ENCODE data around the gene RNF157. TPM values are rescaled to one million over a fixed set of nuclear protein-coding genes. Genes with fewer than 3 reads are reported as not detected.
"Not testable (repeated sequence)": the region's sequence is repeated elsewhere in the genome, so short reads cannot be mapped to it uniquely, and the experiment has no call there.

The RNF157 gene
- total and polyA plus RNA-seq, 3 experiments from 2014 or later: 10.7 to 13.9 (median 13.9) TPM

DNA sequence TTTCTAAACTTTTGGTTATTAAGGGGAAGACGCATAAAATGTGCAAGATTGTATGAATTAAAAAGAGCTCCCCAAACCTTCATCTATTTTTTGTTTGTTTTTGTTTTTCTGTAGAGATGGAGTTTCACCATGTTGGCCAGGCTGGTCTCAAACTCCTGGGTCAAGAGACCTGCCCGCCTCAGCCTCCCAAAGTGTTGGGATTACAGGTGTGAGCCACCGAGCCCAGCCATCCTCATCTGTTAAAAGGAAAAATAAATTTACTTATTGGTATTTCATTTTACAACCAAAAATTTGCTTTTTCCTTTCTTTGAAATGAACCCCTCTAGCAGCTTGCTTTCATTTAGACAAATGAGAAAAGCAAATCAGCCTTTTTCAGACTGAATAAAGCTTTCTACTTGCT lies 23.2 kb downstream of the RNF157 start:
- ChIA-PET CTCF (interaction anchor here (0.7 to 2.6 kb wide), 5 partner anchors 9 to 63 kb away, joined by 3 to 11 read pairs (median 3); no protein-coding TSS in a partner anchor), POLR2A (interaction anchor here (0.9 kb wide), 1 partner anchor 15 kb away, joined by 3 read pairs; no protein-coding TSS in a partner anchor)

DNA sequence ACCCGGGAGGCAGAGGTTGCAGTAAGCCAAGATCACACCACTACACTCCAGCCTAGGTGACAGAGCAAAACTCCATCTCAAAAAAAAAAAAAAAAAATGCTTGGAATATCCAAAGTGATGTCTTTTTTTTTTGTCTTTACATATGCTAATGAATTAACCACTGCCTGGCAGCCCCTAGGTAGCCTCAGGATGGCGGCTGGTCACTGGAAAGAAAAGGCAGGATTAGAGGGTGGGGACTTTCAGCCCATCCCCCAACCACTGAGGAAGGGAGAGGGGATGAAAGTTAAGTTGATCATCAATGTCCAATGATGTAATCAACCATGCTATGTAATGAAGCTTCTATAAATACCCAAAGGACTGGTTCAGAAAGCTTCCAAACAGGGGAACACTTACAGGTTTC lies 26.8 kb downstream of the RNF157 start:
- Mint-ChIP-seq H3K4me1 (peaks cover 36 to 49% (median 47%) of the 10 kb centered on the region in 3 donors), H3K36me3 (peaks cover 14 to 26% (median 17%) of the 10 kb centered on the region in 3 donors), H3K4me3 (no peak overlapping the region), H3K27me3 (no peaks in the 10 kb centered on the region), H3K9me3 (no peaks in the 10 kb centered on the region), H3K27ac (peak overlapping the region in 1 of 8 donors; percentile 86)
- CTCF ChIA-PET: interaction anchor here (2.4 kb wide), 1 partner anchor 66 kb away, joined by 9 read pairs; no protein-coding TSS in a partner anchor
- peaks cover 10% of the 10 kb centered on the region for H3K36me3 ChIP-seq (ENCODE audit: insufficient read depth, low read length)
- POLR2A ChIA-PET: no interaction called here
- no peak overlapping the region for H3K4me3 ChIP-seq (ENCODE audit: low read length)
- H3K9me3 ChIP-seq (ENCODE audit: low read length): no peaks in the 10 kb centered on the region
- no peak for DNase-seq
- no peak overlapping the region for H3K27ac ChIP-seq (ENCODE audit: low read depth, low read length)
- H3K4me1 ChIP-seq (ENCODE audit: insufficient read depth, low read length): peaks cover 9% of the 10 kb centered on the region
- no peaks in the 10 kb centered on the region for H3K27me3 ChIP-seq (ENCODE audit: insufficient read depth, low read length, poor library complexity, severe bottlenecking)

More for the DNA sequence above, 23.2 kb downstream of the RNF157 start:
- Mint-ChIP-seq H3K36me3 (peaks cover 3 to 5% (median 4%) of the 10 kb centered on the region in 3 donors), H3K4me1 (peaks cover 27 to 42% (median 32%) of the 10 kb centered on the region in 3 donors), H3K27ac (no peak overlapping the region), H3K27me3 (no peaks in the 10 kb centered on the region), H3K4me3 (no peak overlapping the region), H3K9me3 (no peaks in the 10 kb centered on the region)
- Histone ChIP-seq H3K4me3 (ENCODE audit: low read length) (no peak overlapping the region), H3K36me3 (ENCODE audit: insufficient read depth, low read length) (peaks cover under 1% of the 10 kb centered on the region), H3K27ac (ENCODE audit: low read depth, low read length) (peak overlapping the region; percentile 13), H3K9me3 (ENCODE audit: low read length) (no peaks in the 10 kb centered on the region), H3K4me1 (ENCODE audit: insufficient read depth, low read length) (no peaks in the 10 kb centered on the region), H3K27me3 (ENCODE audit: insufficient read depth, low read length, poor library complexity, severe bottlenecking) (no peaks in the 10 kb centered on the region)
- no peak for DNase-seq

DNA sequence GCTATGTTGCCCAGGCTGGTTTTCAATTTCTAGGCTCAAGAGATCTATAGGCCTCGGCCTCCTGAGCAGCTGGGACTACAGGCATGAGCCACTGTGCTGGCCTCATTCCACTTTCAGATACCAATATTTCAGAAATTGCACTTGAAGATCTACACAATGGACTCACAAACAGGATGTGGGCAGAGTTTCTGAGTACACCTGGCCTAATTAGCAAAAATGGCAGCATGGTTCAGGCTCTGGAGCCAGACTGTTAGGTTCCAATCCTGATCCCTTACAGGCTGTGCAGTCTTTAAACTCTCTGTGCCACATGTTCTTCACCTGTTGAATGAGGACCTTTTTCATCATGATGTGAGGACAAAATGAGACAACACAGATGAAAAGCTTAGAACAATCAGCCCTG lies 32.2 kb downstream of the RNF157 start:
- Mint-ChIP-seq H3K27ac (peak overlapping the region; percentile 55 to 89 (median 84)), H3K36me3 (peaks cover 17 to 40% (median 17%) of the 10 kb centered on the region in 3 donors), H3K4me3 (peak overlapping the region in 6 of 7 donors; percentile 26 to 63 (median 54)), H3K27me3 (peaks cover 0 to 1% of the 10 kb centered on the region in 2 donors), H3K9me3 (no peaks in the 10 kb centered on the region), H3K4me1 (peaks cover 43 to 63% (median 61%) of the 10 kb centered on the region in 3 donors)
- no peak overlapping the region for H3K4me3 ChIP-seq (ENCODE audit: low read length)
- no peak overlapping the region for H3K27ac ChIP-seq (ENCODE audit: low read depth, low read length)
- ChIA-PET CTCF (interaction anchor here (1.1 to 2.4 kb wide), 8 partner anchors 8 to 87 kb away, joined by 3 to 11 read pairs (median 4); no protein-coding TSS in a partner anchor), POLR2A (interaction anchor here (0.5 to 1.1 kb wide), 3 partner anchors 9 to 56 kb away, joined by 3 to 6 read pairs (median 3); no protein-coding TSS in a partner anchor)
- no peaks in the 10 kb centered on the region for H3K27me3 ChIP-seq (ENCODE audit: insufficient read depth, low read length, poor library complexity, severe bottlenecking)
- no peak for DNase-seq
- H3K9me3 ChIP-seq (ENCODE audit: low read length): no peaks in the 10 kb centered on the region
- peaks cover 10% of the 10 kb centered on the region for H3K36me3 ChIP-seq (ENCODE audit: insufficient read depth, low read length)
- H3K4me1 ChIP-seq (ENCODE audit: insufficient read depth, low read length): peaks cover 31% of the 10 kb centered on the region

DNA sequence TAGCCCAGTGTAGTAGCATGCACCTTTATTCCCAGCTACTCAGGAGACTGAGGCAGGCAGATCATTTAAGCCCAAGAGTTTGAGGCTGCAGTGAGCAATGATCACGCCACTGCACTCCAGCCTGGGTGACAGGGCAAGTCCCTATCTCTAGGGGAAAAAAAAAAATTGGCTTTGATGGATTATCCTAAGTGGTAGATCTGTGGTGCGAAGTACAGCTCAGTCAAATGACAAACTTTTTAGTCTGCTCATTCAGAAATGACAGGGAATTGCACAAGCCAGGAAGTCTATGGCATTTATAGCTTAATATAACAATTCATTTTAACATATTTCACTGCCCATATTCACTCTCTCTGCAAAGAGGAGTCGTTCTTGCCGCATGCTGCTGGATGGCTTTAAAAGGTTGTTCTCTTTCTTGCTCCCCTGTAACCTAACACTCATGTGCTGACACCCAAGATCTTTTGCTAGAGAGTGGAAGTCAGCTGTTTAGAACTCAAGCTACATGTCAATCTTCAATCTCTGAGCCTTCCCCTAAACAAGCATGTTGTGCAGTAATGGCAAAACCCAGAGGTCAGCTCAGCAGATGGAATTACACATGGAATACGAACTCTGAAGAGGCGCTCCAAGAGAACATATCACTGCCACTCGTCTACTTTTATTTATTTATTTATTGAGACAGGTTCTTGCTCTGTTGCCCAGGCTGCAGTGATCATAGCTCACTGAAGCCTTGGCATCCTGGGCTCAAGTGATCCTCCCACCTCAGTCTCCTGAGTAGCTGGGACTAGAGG lies 32.8 kb downstream of the RNF157 start:
- Mint-ChIP-seq H3K27ac (peak overlapping the region; percentile 55 to 89 (median 84)), H3K4me1 (peaks cover 44 to 64% (median 62%) of the 10 kb centered on the region in 3 donors)

DNA sequence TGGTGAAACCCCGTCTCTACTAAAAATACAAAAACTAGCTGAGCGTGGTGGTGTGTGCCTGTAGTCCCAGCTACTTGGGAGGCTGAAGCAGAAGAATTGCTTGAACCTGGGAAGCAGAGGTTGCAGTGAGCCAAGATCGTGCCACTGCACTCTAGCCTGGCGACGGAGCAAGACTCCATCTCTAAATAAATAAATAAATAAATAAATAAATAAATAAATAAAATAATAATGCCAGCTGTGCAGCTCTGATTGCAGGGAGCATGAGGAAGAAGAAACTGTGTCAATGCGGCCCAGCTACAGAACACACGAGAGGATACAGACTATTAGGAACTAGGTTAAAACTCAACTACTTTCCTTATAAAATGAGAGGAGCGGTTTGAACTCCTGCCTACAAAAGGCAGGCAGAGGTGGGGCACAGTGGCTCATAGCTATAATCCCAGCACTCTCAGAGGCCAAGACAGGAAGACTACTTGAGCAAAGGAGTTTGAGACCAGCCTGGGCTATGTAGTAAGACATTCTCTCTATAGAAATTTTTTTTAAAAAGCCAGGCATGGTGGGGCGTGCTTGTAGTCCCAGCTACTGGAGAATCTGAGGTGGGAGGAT lies 34.6 kb downstream of the RNF157 start:
- not testable (repeated sequence) for H3K27me3 Mint-ChIP-seq; H3K27me3 ChIP-seq (ENCODE audit: insufficient read depth, low read length, poor library complexity, severe bottlenecking); H3K9me3 Mint-ChIP-seq; H3K27ac ChIP-seq (ENCODE audit: low read depth, low read length); H3K36me3 ChIP-seq (ENCODE audit: insufficient read depth, low read length); H3K4me3 ChIP-seq (ENCODE audit: low read length); H3K4me3 Mint-ChIP-seq; DNase-seq; H3K9me3 ChIP-seq (ENCODE audit: low read length)
- peak overlapping the region in 5 of 8 donors; percentile 17 to 79 (median 38) for H3K27ac Mint-ChIP-seq
- ChIA-PET CTCF (interaction anchor here (0.5 to 1.1 kb wide), 4 partner anchors 12 to 98 kb away, joined by 3 to 4 read pairs (median 4); no protein-coding TSS in a partner anchor), POLR2A (interaction anchor here (0.6 kb wide), 1 partner anchor 63 kb away, joined by 3 read pairs; no protein-coding TSS in a partner anchor)
- peaks cover 5 to 30% (median 7%) of the 10 kb centered on the region in 3 donors for H3K36me3 Mint-ChIP-seq
- peaks cover 36% of the 10 kb centered on the region for H3K4me1 ChIP-seq (ENCODE audit: insufficient read depth, low read length)
- H3K4me1 Mint-ChIP-seq: peaks cover 40 to 65% (median 64%) of the 10 kb centered on the region in 3 donors

More for the DNA sequence above, 32.8 kb downstream of the RNF157 start:
- Histone ChIP-seq H3K27me3 (ENCODE audit: insufficient read depth, low read length, poor library complexity, severe bottlenecking) (no peaks in the 10 kb centered on the region), H3K4me3 (ENCODE audit: low read length) (no peak overlapping the region), H3K27ac (ENCODE audit: low read depth, low read length) (no peak overlapping the region), H3K4me1 (ENCODE audit: insufficient read depth, low read length) (peaks cover 31% of the 10 kb centered on the region), H3K36me3 (ENCODE audit: insufficient read depth, low read length) (peaks cover 10% of the 10 kb centered on the region), H3K9me3 (ENCODE audit: low read length) (no peaks in the 10 kb centered on the region)
- H3K27me3 Mint-ChIP-seq: peaks cover 0 to 1% of the 10 kb centered on the region in 2 donors
- H3K9me3 Mint-ChIP-seq: no peaks in the 10 kb centered on the region
- ChIA-PET POLR2A (interaction anchor here (0.6 to 1.1 kb wide), 4 partner anchors 16 to 78 kb away, joined by 3 read pairs; no protein-coding TSS in a partner anchor), CTCF (interaction anchor here (0.9 to 2.4 kb wide), 11 partner anchors 9 to 86 kb away, joined by 3 to 11 read pairs (median 4); no protein-coding TSS in a partner anchor)
- peak overlapping the region in 6 of 7 donors; percentile 26 to 63 (median 58) for H3K4me3 Mint-ChIP-seq
- no peak for DNase-seq
- peaks cover 17 to 43% (median 17%) of the 10 kb centered on the region in 3 donors for H3K36me3 Mint-ChIP-seq

DNA sequence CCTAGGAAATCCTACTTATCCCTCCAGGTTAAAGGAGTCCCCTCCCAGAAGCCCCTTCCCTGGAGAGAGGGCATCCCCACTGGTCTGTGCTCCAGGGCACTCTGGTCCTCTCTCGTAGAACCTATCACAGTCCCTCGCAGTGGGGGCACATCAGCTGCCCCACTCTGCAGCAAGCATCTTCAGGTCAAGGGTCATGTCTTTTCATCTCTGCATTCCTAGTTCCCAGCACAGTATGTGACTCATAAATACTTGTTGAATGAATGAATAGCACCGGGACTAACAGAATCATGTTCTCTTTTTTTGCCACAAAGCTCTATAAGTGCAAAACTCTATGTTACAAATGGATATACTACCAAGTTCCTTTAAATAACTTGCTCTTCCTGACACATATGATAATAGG lies 36.0 kb downstream of the RNF157 start:
- no peaks in the 10 kb centered on the region for H3K36me3 ChIP-seq (ENCODE audit: insufficient read depth, low read length)
- H3K9me3 ChIP-seq (ENCODE audit: low read length): no peaks in the 10 kb centered on the region
- no peaks in the 10 kb centered on the region for H3K9me3 Mint-ChIP-seq
- ChIA-PET POLR2A (interaction anchor here (0.7 kb wide), 1 partner anchor 73 kb away, joined by 3 read pairs; no protein-coding TSS in a partner anchor), CTCF (interaction anchor here (1.4 kb wide), 1 partner anchor 75 kb away, joined by 5 read pairs; no protein-coding TSS in a partner anchor)
- peaks cover 5 to 29% (median 5%) of the 10 kb centered on the region in 3 donors for H3K36me3 Mint-ChIP-seq
- peaks cover 49% of the 10 kb centered on the region for H3K4me1 ChIP-seq (ENCODE audit: insufficient read depth, low read length)
- DNase-seq: no peak
- H3K27me3 ChIP-seq (ENCODE audit: insufficient read depth, low read length, poor library complexity, severe bottlenecking): no peaks in the 10 kb centered on the region
- no peak overlapping the region for H3K27ac ChIP-seq (ENCODE audit: low read depth, low read length)
- H3K27me3 Mint-ChIP-seq: peaks cover 0 to 1% of the 10 kb centered on the region in 2 donors
- peak overlapping the region in 4 of 8 donors; percentile 6 to 68 (median 41) for H3K27ac Mint-ChIP-seq
- H3K4me3 Mint-ChIP-seq: no peak overlapping the region
- no peak overlapping the region for H3K4me3 ChIP-seq (ENCODE audit: low read length)
- peaks cover 48 to 71% (median 71%) of the 10 kb centered on the region in 3 donors for H3K4me1 Mint-ChIP-seq

DNA sequence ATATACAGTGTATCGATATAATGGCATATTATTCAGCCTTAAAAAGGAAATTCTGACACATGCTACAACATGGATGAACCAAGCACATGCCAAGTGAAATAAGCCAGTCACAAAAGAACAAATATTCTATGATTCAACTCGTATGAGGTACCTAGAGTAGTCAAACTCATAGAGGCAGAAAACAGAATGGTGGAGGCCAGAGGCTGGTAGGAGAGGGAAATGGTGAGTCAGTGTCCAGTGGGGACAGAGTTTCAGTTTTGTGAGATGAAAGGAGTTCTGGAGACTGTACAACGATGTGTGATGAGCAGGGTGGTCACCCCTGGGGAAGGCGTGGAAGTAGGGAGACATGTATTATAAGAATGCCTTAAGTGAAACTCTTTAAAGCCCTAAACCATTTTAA lies 39.9 kb downstream of the RNF157 start:
- Mint-ChIP-seq H3K27ac (peak overlapping the region; percentile 1 to 95 (median 86)), H3K4me3 (no peak overlapping the region), H3K4me1 (peaks cover 53 to 71% (median 70%) of the 10 kb centered on the region in 3 donors), H3K36me3 (peaks cover 5 to 27% (median 7%) of the 10 kb centered on the region in 3 donors), H3K27me3 (peaks cover 0 to 1% of the 10 kb centered on the region in 2 donors), H3K9me3 (no peaks in the 10 kb centered on the region)
- Histone ChIP-seq H3K4me3 (ENCODE audit: low read length) (no peak overlapping the region), H3K36me3 (ENCODE audit: insufficient read depth, low read length) (no peaks in the 10 kb centered on the region), H3K4me1 (ENCODE audit: insufficient read depth, low read length) (peaks cover 58% of the 10 kb centered on the region), H3K9me3 (ENCODE audit: low read length) (no peaks in the 10 kb centered on the region), H3K27me3 (ENCODE audit: insufficient read depth, low read length, poor library complexity, severe bottlenecking) (no peaks in the 10 kb centered on the region), H3K27ac (ENCODE audit: low read depth, low read length) (no peak overlapping the region)
- no peak for DNase-seq
- CTCF ChIA-PET: interaction anchor here (1.3 kb wide), 2 partner anchors 21 to 64 kb away, joined by 3 to 4 read pairs; partner anchors contain the start of gene UBALD2
- POLR2A ChIA-PET: no interaction called here

All from CD8-positive, alpha-beta memory T cell (primary cell).